ENCODE results near the gene CD7. TPM values are rescaled to one million over a fixed set of nuclear protein-coding genes. Genes with fewer than 3 reads are reported as not detected.

Gene CD7
- total and polyA plus RNA-seq, 9 of the 15 experiments (the other 6 are each of a cell fraction or from before 2014, with no cell fraction given) = 0.21 to 0.35 TPM; not detected in 7

- H3K36me3 ChIP-seq (ENCODE audit: control insufficient read depth, insufficient read depth, low read length) = no peaks in the 10 kb centered on the region
- in situ Hi-C loops (cut with MboI) (loop anchor here (5.0 kb wide), 2 partner anchors 205 to 430 kb away; no protein-coding TSS in a partner anchor), intact Hi-C loops (cut with micrococcal nuclease) (loop anchor here (1.0 to 10.0 kb wide), 4 partner anchors 62 to 415 kb away; no protein-coding TSS in a partner anchor)
- H4K20me1 ChIP-seq (replicated peaks; ENCODE audit: control insufficient read depth, insufficient read depth, low read length) = no peaks in the 10 kb centered on the region
- WGBS (ENCODE audit: insufficient coverage, low coverage, missing lambda C conversion rate) = 30% methylated on average over 21 of the region's 26 CpGs
- H3K9me3 ChIP-seq (replicated peaks; ENCODE audit: control insufficient read depth, insufficient read depth, low read depth, low read length) = no peaks in the 10 kb centered on the region
- ChIA-PET POLR2A (interaction anchor here (0.8 kb wide), 1 partner anchor 21 kb away, joined by 4 read pairs; no protein-coding TSS in a partner anchor), CTCF (ENCODE audit: low intra/inter-chr PET ratio) (interaction anchor here (0.6 to 2.1 kb wide), 10 partner anchors 37 to 564 kb away, joined by 3 to 12 read pairs (median 4); no protein-coding TSS in a partner anchor)
- H3K27me3 ChIP-seq (ENCODE audit: control insufficient read depth in 2 of 2, insufficient read depth in 2 of 2, low read length in 2 of 2) = no peaks in the 10 kb centered on the region
- H3K9ac ChIP-seq (ENCODE audit: insufficient read depth in 1 of 2, low read depth in 2 of 2, low read length in 2 of 2) = peak overlapping the region in 1 of 2 experiments; percentile 3; a peak in 1 of 4 replicates
- H3K4me2 ChIP-seq (ENCODE audit: insufficient read depth, low read length) = peak overlapping the region; percentile 43; the same call in 1 of the 2 replicates
- no peak overlapping the region for H3K4me3 ChIP-seq
- H3K79me2 ChIP-seq (ENCODE audit: control insufficient read depth, insufficient read depth, low read length) = no peaks in the 10 kb centered on the region
- DNase-seq (ENCODE audit: extremely low read depth in 1 of 4, low spot score in 3 of 4) = peak; percentile 68 to 92 (median 74)
- peak; percentile 95 for FAIRE-seq
- peak; percentile 94 for ATAC-seq
- H3K27ac ChIP-seq (ENCODE audit: extremely low read depth, low read depth, low read length) = no peak overlapping the region
- peaks cover 11 to 59% of the 10 kb centered on the region in 2 experiments; a peak in 4 of 5 replicates for H3K4me1 ChIP-seq (replicated peaks in 1 of 2; ENCODE audit: control insufficient read depth in 2 of 2, insufficient read depth in 2 of 2, low read length in 2 of 2)
- no peaks in the 10 kb centered on the region for H3K9me1 ChIP-seq (ENCODE audit: control insufficient read depth, insufficient read depth, low read length)
- no TSS peak for BruUV-seq (replicated peaks)
- peak overlapping the region; percentile 72; the same call in 1 of the 2 replicates for H2AFZ ChIP-seq (ENCODE audit: low read depth, low read length)
- no peak for TF ChIP-seq TGIF2 (CRISPR knock-in tag; IDR thresholded peaks at IDR 0.05)
- TF ChIP-seq RCOR1 (IDR thresholded peaks at IDR 0.05; ENCODE audit: borderline replicate concordance in 1 of 2, low read depth in 2 of 2, low read length in 2 of 2) = peak in 1 of 2 experiments; percentile 24; a peak in 1 of 4 replicates
- no peak for TF ChIP-seq ETV1 (tag; conservative IDR thresholded peaks at IDR 0.05; ENCODE audit: low read depth)
- TF ChIP-seq POLR2H (tag; IDR thresholded peaks at IDR 0.05; ENCODE audit: low read depth) = no peak
- TF ChIP-seq ZNF511 (CRISPR knock-in tag; IDR thresholded peaks at IDR 0.05) = no peak
- TF ChIP-seq ZBTB12 (CRISPR knock-in tag; IDR thresholded peaks at IDR 0.05) = no peak
- no peak for TF ChIP-seq SMARCA5 (IDR thresholded peaks at IDR 0.05)
- TF ChIP-seq MLX (CRISPR knock-in tag; conservative IDR thresholded peaks at IDR 0.05) = no peak; a peak in 1 of 4 replicates
- no peak for TF ChIP-seq SAP30 (IDR thresholded peaks at IDR 0.05; ENCODE audit: borderline replicate concordance, insufficient read depth, low read depth, low read length, poor library complexity, severe bottlenecking)
- no peak for TF ChIP-seq ZNF197 (CRISPR knock-in tag; IDR thresholded peaks at IDR 0.05; ENCODE audit: low read depth)
- TF ChIP-seq NR2C2 (CRISPR knock-in tag; IDR thresholded peaks at IDR 0.05) = no peak
- TF ChIP-seq NR2C2 (tag; IDR thresholded peaks at IDR 0.05) = no peak
- TF ChIP-seq ZMIZ1 (IDR thresholded peaks at IDR 0.05; ENCODE audit: low read depth in 2 of 2, low read length in 2 of 2) = no peak
Observed at GRCh38 chr17:82351713-82352488, 34.5 kb upstream of the CD7 start.

All from K562 (cell line).